ENCODE data around the gene CYTIP.
A peak's percentile ranks its signal among the peaks of the same experiment; 100 is the strongest.

The CYTIP gene

DNA sequence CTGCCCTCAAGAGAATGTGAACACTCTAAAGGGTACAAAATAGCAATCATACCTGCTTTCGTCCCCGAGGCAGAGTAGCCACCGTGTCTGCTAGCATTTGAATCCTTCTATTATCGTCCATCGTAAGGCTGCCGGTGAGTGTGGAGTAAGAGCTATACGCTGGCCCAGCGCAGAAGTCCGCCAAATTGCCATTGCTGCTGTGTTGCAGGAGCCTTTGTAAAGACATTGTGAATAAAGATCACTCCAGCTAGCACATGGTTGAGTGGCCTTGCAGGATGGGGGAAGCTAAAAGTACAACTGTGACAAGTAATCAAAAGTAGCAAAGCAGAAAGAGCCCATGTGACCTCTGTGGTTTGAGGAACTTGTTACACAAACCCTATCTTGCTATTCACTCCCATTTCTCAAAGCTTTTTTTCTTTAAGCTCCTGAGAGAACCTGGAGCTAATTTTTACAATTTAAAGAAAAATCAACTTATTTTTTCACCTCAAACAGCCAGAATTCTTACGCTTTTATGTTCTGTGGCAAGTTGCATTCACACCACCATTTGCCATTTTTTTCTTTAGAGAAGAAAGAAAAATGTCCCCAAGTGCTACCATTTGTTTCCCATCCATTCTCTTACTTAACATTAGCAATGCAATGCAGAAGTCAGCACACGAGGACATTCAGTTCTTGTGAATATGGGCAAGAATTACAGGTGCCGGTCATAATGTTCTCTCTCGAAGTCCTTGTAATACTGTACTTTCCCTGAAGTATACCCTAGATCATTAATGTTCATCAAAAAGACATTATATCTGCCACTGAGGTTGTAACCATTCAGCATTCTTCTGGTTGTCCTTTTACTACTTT lies at the start of gene CYTIP:
Gene CYTIP (minus strand): TSS at position 295 of the 846 bp plus-strand sequence. CDS start 69 bp downstream, at position 226.
- peak; percentile 84 for DNase-seq

DNA sequence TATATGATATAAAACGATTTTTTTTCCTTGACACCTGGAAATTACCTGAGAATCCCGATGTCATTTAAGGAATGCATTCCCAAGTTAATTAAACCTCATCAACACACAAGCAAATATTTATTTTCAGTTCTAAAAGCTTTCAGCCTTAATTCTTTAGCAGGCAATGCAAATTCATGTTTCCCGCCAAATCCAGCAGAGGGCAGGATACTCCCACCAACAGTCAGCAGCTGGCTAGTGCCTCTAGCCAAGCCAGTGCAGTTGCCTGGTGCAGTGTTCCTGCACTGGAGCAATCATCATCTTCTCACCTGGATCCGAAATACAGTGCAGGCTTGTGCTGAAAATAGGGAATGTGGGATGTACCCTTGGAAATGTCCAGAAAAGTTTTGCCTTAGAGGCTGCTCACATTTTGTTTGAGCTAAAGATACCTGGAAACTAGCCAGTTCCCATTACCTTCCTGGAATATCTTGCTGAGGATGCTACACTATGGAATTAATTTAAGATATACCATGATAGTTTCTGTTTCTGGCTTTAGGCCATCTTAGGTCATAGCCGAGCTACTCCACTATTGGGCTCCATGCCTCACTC lies 48.4 kb upstream of the CYTIP start:
- peak; percentile 81 for DNase-seq

GRCh38 chr2:157489983-157490382 lies 46.1 kb upstream of the CYTIP start:
- no peak for DNase-seq

- no peak for DNase-seq
Observed at GRCh38 chr2:157488877-157489276, 45.0 kb upstream of the CYTIP start.

- no peak for DNase-seq
Observed at GRCh38 chr2:157487747-157488146, 43.9 kb upstream of the CYTIP start.

DNA sequence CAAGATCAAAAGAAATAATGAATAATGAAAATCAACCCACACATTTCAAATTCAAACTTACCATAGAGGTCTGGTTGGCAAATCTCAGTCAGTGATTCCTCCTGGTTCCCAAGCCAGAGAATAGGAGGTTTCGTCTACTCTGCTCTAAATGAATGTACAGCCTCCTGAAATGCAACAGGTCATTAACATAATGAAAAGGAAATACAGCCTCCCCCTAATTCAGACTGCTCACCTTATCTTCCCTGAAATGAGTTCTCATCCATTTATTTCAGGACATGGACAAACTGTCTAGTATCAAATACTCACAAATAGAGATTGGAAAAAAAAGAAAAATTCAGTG lies 43.4 kb upstream of the CYTIP start:
- no peak for DNase-seq

DNA sequence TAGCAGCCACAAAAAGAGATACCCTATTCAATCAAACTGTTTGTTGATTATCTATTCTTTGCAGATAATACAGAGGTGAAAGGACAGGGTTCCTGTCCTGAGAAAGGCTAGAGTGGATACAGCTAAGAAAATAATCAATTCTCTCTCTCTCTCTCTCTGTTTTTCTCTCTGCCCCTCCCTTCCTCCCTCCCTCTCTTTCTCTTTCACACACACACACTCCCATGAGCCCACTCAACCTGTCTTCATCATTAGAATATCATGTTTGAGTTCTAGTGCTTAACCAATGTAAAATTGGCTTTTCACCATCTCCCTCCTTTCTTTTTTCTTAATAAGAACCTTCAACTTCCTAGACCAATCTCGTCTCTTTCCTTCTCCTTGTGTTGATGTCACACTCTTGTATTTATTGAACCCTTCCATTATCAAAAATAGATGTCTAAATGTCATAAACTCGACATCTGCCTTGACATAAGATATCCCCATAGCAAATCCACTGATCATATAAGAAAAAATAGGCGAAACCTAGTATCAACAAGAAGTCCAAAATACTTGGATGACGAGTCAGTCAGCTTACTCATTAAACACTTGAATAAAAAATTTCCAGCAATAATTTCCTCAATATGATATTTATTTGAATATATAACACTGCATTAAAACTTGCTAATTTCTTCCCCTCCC lies 42.8 kb upstream of the CYTIP start:
- no peak for DNase-seq

GRCh38 chr2:157480182-157480961 lies 36.5 kb upstream of the CYTIP start:
- DNase-seq: no peak

- DNase-seq: no peak
Observed at GRCh38 chr2:157479081-157480027, 35.5 kb upstream of the CYTIP start.

- no peak for DNase-seq
Observed at GRCh38 chr2:157477919-157478318, 34.0 kb upstream of the CYTIP start.

DNA sequence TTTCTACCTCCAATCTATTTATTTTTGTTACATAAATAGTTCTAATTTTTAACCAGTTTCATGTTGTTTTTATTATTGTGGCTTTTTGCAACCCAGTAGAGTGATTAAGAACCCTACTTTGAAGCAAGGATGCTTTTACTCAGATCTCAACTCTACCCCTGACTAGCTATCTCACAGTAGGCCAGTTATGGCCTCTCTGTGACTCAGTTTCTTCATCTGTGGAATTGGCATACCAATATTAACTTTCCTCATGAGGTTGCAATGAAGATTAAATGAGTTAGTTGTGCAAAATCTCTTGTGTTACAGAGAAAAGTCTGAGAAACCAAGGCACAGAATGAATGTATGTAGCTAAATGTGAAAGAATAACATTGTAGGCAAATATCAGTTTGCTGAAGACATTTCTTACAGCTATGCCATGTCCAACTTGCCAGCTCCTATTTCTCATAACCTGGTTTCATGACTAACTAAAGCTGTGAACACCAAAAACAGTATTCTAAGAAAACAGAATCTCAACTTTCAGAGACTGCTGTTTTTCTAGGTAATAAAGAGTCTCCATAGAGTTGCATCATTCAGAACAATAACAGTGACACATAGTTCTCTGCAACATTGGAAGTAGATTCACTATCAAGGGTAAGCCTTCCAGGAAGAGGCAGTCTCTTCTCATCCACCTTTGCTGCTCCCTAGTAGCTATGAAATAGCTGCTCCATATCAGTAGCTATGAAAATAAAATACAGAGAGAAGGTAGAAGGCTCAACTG lies 33.2 kb upstream of the CYTIP start:
- no peak for DNase-seq

- DNase-seq: no peak
Observed at GRCh38 chr2:157475722-157476390, 32.0 kb upstream of the CYTIP start.

DNA sequence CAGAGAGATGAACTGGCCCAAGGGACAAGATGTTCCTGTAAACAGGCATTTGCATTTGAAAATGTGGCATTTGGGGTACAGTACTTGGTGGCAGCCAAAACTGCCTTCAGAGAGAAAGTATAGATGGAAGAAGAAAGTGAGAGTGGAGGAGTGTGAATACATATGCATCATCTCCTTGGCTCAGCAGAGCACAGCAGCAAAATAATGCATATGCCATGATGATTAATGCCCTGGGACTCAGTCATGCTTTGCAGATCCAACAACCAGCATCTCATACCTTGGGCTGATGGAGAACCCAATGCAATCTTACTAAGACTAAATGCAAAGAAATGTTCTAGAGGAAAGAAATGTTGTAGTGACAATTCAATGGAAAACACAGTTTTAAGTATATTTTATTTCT lies 29.7 kb upstream of the CYTIP start:
- no peak for DNase-seq

GRCh38 chr2:157471078-157471477 lies 27.2 kb upstream of the CYTIP start:
- no peak for DNase-seq

GRCh38 chr2:157470321-157470720 lies 26.4 kb upstream of the CYTIP start:
- DNase-seq: no peak

- DNase-seq: no peak
Observed at GRCh38 chr2:157469726-157470125, 25.8 kb upstream of the CYTIP start.

DNA sequence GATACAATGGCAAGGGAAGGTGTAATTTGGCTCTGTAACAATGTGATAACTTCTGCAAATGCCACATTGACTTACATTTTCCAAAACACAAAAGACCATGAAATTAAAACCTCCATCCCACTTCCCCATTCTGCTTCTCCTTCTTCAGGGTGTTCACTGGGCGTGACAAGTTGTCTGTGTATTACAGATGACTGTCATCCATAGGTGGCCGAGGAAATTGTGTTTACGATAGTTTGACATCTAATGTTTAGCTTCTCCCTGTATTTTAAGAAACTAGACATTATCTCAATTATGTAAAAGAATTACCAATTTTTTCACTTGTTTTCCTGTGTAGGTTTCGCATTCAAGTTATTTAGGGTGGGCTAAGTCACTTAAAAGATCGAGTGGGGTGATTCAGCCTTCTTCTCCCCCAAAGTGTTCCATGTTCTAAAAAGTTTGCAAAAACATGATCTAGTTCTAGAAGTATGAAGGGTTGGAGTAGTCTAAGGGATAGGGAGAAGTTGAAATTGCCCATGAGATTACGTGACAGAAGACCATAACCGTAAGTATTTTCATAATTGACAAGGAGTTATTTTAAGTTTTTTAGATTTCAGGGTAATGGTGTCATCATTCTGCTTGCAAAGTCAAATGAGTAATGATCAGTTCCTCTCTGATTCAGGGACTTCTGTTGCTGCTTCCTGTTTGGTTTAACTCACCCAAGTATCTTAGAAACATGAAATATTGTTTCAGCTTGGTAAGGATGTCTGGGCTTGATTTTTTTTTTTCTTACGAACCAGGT lies 25.2 kb upstream of the CYTIP start:
- DNase-seq: peak; percentile 79

GRCh38 chr2:157466764-157467163 lies 22.9 kb upstream of the CYTIP start:
- DNase-seq: no peak

DNA sequence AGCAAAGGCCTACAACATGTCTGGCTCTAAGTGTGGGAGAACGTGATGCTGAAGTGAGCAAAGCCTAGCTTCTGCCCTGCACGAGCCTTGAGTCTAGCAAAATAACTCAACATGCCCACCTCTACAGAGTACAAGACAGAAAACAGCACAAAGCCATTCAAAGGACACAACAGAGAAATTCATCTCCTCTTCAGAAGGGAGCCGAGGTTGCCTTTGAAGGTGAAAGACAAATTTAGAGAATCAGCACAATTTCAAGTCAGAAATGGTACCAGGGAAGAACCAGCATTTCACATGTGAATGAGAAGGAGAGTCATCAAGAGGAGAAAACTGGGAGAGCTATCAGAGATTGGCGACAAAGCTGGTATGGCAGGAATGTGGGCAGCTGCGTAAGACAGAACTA lies 21.7 kb upstream of the CYTIP start:
- no peak for DNase-seq

DNA sequence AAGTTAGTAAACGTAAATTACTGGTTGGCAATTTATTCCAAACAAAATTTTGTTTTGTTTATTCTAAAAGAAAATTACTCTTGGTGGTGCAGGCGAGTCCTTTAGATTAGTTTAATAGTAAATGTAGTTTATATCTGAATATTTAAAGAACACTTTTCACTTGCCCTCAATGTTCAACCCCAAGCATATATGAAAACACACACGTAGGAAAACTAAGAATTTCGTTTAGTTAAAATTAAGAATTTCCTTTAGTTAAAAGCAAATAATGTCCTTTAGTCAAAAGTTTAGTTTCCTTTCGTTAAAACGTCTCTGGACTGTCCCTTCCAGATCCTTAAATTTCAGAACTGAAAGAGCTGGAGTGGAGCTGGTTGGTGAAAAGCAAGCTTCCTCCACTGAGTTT lies 19.1 kb upstream of the CYTIP start:
- no peak for DNase-seq

All from CD4-positive, alpha-beta T cell treated with Interleukin-10 for 1 hour (primary cell).